Measurements from ENCODE around the gene DIPK2B.

GRCh38 chrX:45229348-45229747, 28.7 kb upstream of the DIPK2B start:
- TF ChIP-seq CTCF (conservative IDR thresholded peaks at IDR 0.05) (no peak), ZFX (IDR thresholded peaks at IDR 0.05) (no peak)
